A549 treated with AZD9567 at 1 μM for 4 hours (cell line): Measurements from ENCODE around the gene IQGAP3. TPM values are rescaled to one million over a fixed set of nuclear protein-coding genes. Genes with fewer than 3 reads are reported as not detected.

Source experiments
- total RNA-seq: library from RNA; stranded (reverse); fragments of 200-300 nt; extraction: Qiagen RNA extraction; gene quantifications from 5 replicates; pipeline ENCODE4 v1.2.3, GENCODE V29; 2022; ENCODE audit not compliant: insufficient read depth

IQGAP3 gene
- 9.4 to 20.1 TPM (median 18.7 TPM) in 5 replicates for total RNA-seq

GRCh38 chr1:156571919-156572662, at the start of gene IQGAP3:
Gene IQGAP3 (minus strand): TSS chr1:156572565. CDS start chr1:156572529, 36 bp downstream.

GRCh38 chr1:156618853-156619581, 46.7 kb upstream of the IQGAP3 start, which contains the start of gene HAPLN2:
Gene HAPLN2 (plus strand): TSS chr1:156619415. CDS start chr1:156623491, 4,076 bp downstream.

GRCh38 chr1:156601122-156601830, 28.9 kb upstream of the IQGAP3 start, which contains the start of gene GPATCH4:
Gene GPATCH4 (minus strand): TSS chr1:156601479.

GRCh38 chr1:156591432-156592157, 19.2 kb upstream of the IQGAP3 start, which contains the start of gene NAXE:
Gene NAXE (plus strand): TSS chr1:156591776. CDS start chr1:156591805, 29 bp downstream.

GRCh38 chr1:156579472-156579871, 7.1 kb upstream of the IQGAP3 start, which contains the start of gene TTC24:
Gene TTC24 (plus strand): TSS chr1:156579723. CDS start chr1:156581365, 1,642 bp downstream.

GRCh38 chr1:156500543-156500792, 71.9 kb downstream of the IQGAP3 start, which contains the start of gene MEF2D:
Gene MEF2D (minus strand): TSS chr1:156500775. CDS start chr1:156483292, 17,483 bp downstream.

Other genes with a start within 250 kb of the IQGAP3 start
- gene CCT3, start 234.3 kb downstream of the IQGAP3 start, total RNA-seq, result 373 to 424 TPM (median 396 TPM) in 5 replicates
- gene TSACC, start 234.0 kb downstream of the IQGAP3 start, total RNA-seq, result 2.2 to 2.8 TPM (median 2.3 TPM) in 4 of 5 replicates, not detected in the other
- gene RHBG, start 203.4 kb downstream of the IQGAP3 start, total RNA-seq, result 0.03 to 0.05 TPM in 2 of 5 replicates, not detected in the others
- 20.3 to 27.7 TPM (median 24.1 TPM) in 5 replicates for gene MEF2D, start 71.8 kb downstream of the IQGAP3 start, total RNA-seq
- not detected in 5 replicates for gene TTC24, start 7.2 kb upstream of the IQGAP3 start, total RNA-seq
- gene NAXE, start 19.2 kb upstream of the IQGAP3 start, total RNA-seq, result 112 to 177 TPM (median 169 TPM) in 5 replicates
- gene GPATCH4, start 28.9 kb upstream of the IQGAP3 start, total RNA-seq, result 59.5 to 87.5 TPM (median 65.3 TPM) in 5 replicates
- 0.06 to 0.18 TPM (median 0.12 TPM) in 3 of 5 replicates, not detected in the others for gene HAPLN2, start 46.9 kb upstream of the IQGAP3 start, total RNA-seq
- 0.09 to 0.29 TPM (median 0.10 TPM) in 3 of 5 replicates, not detected in the others for gene BCAN, start 69.6 kb upstream of the IQGAP3 start, total RNA-seq
- 0.90 to 1.5 TPM (median 1.1 TPM) in 5 replicates for gene NES, start 104.8 kb upstream of the IQGAP3 start, total RNA-seq
- 6.8 to 13.3 TPM (median 8.9 TPM) in 5 replicates for gene CRABP2, start 133.0 kb upstream of the IQGAP3 start, total RNA-seq
- 26.2 to 29.5 TPM (median 26.9 TPM) in 5 replicates for gene METTL25B, start 155.9 kb upstream of the IQGAP3 start, total RNA-seq
- gene ISG20L2, start 156.2 kb upstream of the IQGAP3 start, total RNA-seq, result 38.9 to 72.8 TPM (median 43.1 TPM) in 5 replicates
- gene MRPL24, start 168.5 kb upstream of the IQGAP3 start, total RNA-seq, result 153 to 197 TPM (median 189 TPM) in 5 replicates
- 344 to 405 TPM (median 380 TPM) in 5 replicates for gene HDGF, start 179.1 kb upstream of the IQGAP3 start, total RNA-seq
- 67.6 to 95.6 TPM (median 75.0 TPM) in 5 replicates for gene PRCC, start 195.0 kb upstream of the IQGAP3 start, total RNA-seq
- 2.6 to 3.6 TPM (median 2.7 TPM) in 5 replicates for gene SH2D2A, start 244.3 kb upstream of the IQGAP3 start, total RNA-seq